Gastrocnemius medialis (tissue), 4 donors: Measurements from ENCODE around the gene CNOT10. TPM values are rescaled to one million over a fixed set of nuclear protein-coding genes. Genes with fewer than 3 reads are reported as not detected.
"Not testable (repeated sequence)": the region's sequence is repeated elsewhere in the genome, so short reads cannot be mapped to it uniquely, and the experiment has no call there.

ENCODE experiments used
- ATAC-seq, 2 donors: fragments of 150-250 bp; one replicate each; pipeline ENCODE4 v1.9.1; 2016
- DNase-seq, 2 donors: peaks; one replicate each; pipeline ENCODE4 v3.0.0-alpha.2; 2019
- H3K27ac ChIP-seq, 4 donors: fragments of 200-600 bp; sonication (generic); 1 replicate in 1 of 4; 2 replicates in 3 of 4; pipeline ENCODE4 v1.5.1; 2016 to 2018; ENCODE audit warnings: mild to moderate bottlenecking in 2 of 4, moderate library complexity in 1 of 4
- H3K27me3 ChIP-seq, 3 donors: fragments of 200-600 bp; sonication (generic) in 2 of 3; 1 replicate in 1 of 3; 2 replicates in 2 of 3; pipeline versions ENCODE4 v1.5.1 to v1.6.0; 2016 to 2019; ENCODE audit warnings: mild to moderate bottlenecking in 1 of 3, moderate library complexity in 1 of 3
- H3K36me3 ChIP-seq, 2 donors: fragments of 200-600 bp; sonication (generic) in 1 of 2; one replicate each; pipeline ENCODE4 v1.5.1; 2017 to 2018
- H3K4me1 ChIP-seq, 2 donors: fragments of 200-600 bp; sonication (generic) in 1 of 2; one replicate each; pipeline ENCODE4 v1.5.1; 2016 to 2017; ENCODE audit warnings: mild to moderate bottlenecking in 2 of 2
- H3K4me3 ChIP-seq, 4 donors: fragments of 200-600 bp; sonication (generic) in 3 of 4; 1 replicate in 1 of 4; 2 replicates in 3 of 4; pipeline ENCODE4 v1.5.1; 2016 to 2019; ENCODE audit warnings: mild to moderate bottlenecking in 2 of 4
- H3K9me3 ChIP-seq, 3 donors: fragments of 200-600 bp; sonication (generic) in 2 of 3; 1 replicate in 1 of 3; 2 replicates in 2 of 3; pipeline ENCODE4 v1.5.1; 2016 to 2019
- POLR2A ChIP-seq, 2 donors: fragments of 450-650 bp; IDR thresholded peaks; one replicate each; pipeline ENCODE4 v1.6.1; 2017; ENCODE audit warnings: antibody characterized with exemption in 2 of 2, mild to moderate bottlenecking in 2 of 2, moderate library complexity in 2 of 2
- in situ Hi-C, 4 donors: fragments of 200-750 bp; cut with MboI; loops; one replicate each; pipeline versions ENCODE4 v1.15.0 to v1.8.0; 2017; ENCODE audit warnings: low sequenced_read_pairs in 4 of 4
- intact Hi-C: fragments of 100-400 bp; cut with DNase I; formaldehyde crosslinking; loops from one replicate; pipeline ENCODE4 v1.15.1; 2023; ENCODE audit warnings: low total_unique reads
- total RNA-seq, 4 donors: library from RNA; depleted of rRNA; stranded (reverse); fragments of >200 nt; gene quantifications; one replicate each; pipeline versions ENCODE4 v1.1.0 to v1.2.3, GENCODE V29; 2016
- TF ChIP-seq, protein P1 (sequence below), 5 experiments: fragments of 450-650 bp in 3 of 5; fragments of 200-600 bp in 2 of 5; sonication (generic) in 2 of 5; IDR thresholded peaks in 4 of 5; conservative IDR thresholded peaks in 1 of 5; 1 replicate in 4 of 5; 2 replicates in 1 of 5; pipeline ENCODE4 v1.5.1; 2016 to 2019; ENCODE audit warnings: antibody characterized with exemption in 5 of 5, mild to moderate bottlenecking in 3 of 5, moderate library complexity in 3 of 5

The CNOT10 gene
- total RNA-seq, 4 donors from 2014 or later = 10.2 to 16.8 (median 10.9) TPM

GRCh38 chr3:32781211-32781968 is 96.4 kb downstream of the CNOT10 start:
- ATAC-seq (peak; percentile 86 to 88), DNase-seq (peak; percentile 26 to 27)
- Histone ChIP-seq H3K4me1 (peaks cover 0 to 5% of the 10 kb centered on the region in 2 donors), H3K27ac (no peak overlapping the region), H3K9me3 (no peaks in the 10 kb centered on the region), H3K4me3 (peak overlapping the region; percentile 57 to 85 (median 66)), H3K27me3 (no peaks in the 10 kb centered on the region), H3K36me3 (no peaks in the 10 kb centered on the region)
- TF ChIP-seq POLR2A (IDR thresholded peaks at IDR 0.05) = no peak
- TF ChIP-seq, protein P1, sequence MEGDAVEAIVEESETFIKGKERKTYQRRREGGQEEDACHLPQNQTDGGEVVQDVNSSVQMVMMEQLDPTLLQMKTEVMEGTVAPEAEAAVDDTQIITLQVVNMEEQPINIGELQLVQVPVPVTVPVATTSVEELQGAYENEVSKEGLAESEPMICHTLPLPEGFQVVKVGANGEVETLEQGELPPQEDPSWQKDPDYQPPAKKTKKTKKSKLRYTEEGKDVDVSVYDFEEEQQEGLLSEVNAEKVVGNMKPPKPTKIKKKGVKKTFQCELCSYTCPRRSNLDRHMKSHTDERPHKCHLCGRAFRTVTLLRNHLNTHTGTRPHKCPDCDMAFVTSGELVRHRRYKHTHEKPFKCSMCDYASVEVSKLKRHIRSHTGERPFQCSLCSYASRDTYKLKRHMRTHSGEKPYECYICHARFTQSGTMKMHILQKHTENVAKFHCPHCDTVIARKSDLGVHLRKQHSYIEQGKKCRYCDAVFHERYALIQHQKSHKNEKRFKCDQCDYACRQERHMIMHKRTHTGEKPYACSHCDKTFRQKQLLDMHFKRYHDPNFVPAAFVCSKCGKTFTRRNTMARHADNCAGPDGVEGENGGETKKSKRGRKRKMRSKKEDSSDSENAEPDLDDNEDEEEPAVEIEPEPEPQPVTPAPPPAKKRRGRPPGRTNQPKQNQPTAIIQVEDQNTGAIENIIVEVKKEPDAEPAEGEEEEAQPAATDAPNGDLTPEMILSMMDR (IDR thresholded peaks at IDR 0.05 in 4 of 5, conservative IDR thresholded peaks at IDR 0.05 in 1 of 5) = peak; percentile 26 to 74 (median 62)
- in situ Hi-C loops (no loop called here), intact Hi-C loops (no loop called here)

DNA sequence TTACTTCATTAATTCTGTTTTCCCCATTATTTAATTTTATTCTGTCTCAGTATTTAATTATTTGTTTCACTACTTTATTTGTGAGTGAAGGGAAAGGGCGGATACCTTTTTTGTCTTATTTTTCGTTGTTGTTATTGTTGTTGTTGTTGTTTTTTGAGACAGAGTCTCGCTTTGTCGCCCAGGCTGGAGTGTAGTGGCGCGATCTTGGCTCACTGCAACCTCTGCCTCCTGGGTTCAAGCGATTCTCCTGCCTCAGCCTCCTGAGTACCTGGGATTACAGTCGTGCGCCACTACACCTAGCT is 96.9 kb downstream of the CNOT10 start:
- ATAC-seq, H3K9me3 ChIP-seq, DNase-seq, intact Hi-C loops, H3K27ac ChIP-seq, in situ Hi-C loops, H3K36me3 ChIP-seq, H3K4me1 ChIP-seq, H3K27me3 ChIP-seq: not testable (repeated sequence)
- H3K4me3 ChIP-seq = peak overlapping the region in 1 of 4 donors; percentile 61

DNA sequence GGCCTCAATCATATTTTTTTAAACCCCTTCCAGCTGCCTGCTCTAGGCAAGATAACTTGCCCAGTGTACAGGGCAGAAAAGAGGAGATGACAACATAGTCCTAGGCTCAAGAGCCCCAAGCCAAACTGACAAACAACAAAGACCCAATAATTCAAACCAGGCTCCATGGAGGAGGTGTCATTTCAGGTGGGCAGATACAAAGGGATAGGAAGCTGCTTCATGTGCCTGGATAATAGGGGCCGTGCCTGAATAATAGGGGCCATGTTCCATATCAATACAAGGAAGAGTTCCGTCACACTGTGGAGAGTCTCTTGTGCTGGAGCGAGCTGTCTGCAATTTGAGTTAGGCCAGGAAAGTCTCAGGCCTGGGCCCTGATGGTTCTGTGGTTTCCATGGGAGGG is 97.4 kb downstream of the CNOT10 start:
- TF ChIP-seq POLR2A (IDR thresholded peaks at IDR 0.05) = no peak
- TF ChIP-seq, protein P1 (IDR thresholded peaks at IDR 0.05 in 4 of 5, conservative IDR thresholded peaks at IDR 0.05 in 1 of 5) = no peak
- ATAC-seq (no peak), DNase-seq (no peak)
- Histone ChIP-seq H3K27me3 (no peaks in the 10 kb centered on the region), H3K36me3 (no peaks in the 10 kb centered on the region), H3K4me3 (no peak overlapping the region), H3K4me1 (peaks cover 0 to 5% of the 10 kb centered on the region in 2 donors), H3K27ac (no peak overlapping the region), H3K9me3 (no peaks in the 10 kb centered on the region)
- intact Hi-C loops = no loop called here
- in situ Hi-C loops = no loop called here

DNA sequence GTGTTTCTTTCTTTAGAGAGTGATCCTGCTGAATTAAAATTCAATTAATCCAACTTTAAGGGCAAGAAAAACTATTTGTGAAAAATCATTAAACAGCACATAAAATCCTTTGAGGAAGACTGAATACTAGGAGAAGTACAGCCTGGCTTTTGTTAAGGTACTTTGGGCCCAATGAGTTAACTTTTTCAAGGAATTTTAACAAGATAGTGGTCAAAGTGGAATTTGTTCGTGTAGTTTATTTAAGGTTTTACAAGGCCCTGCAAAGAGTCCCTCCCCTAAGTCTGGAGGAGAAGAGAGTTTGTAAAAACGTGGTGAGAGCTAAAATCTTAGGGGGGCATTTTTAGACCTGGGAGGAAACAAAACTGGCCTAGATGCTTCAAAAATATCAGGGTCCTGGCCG is 106.8 kb downstream of the CNOT10 start:
- H3K36me3 ChIP-seq = no peaks in the 10 kb centered on the region
- no peak for DNase-seq
- H3K9me3 ChIP-seq = no peaks in the 10 kb centered on the region
- H3K4me1 ChIP-seq = no peaks in the 10 kb centered on the region
- intact Hi-C loops = no loop called here
- no peak for TF ChIP-seq POLR2A (IDR thresholded peaks at IDR 0.05)
- TF ChIP-seq, protein P1 (IDR thresholded peaks at IDR 0.05 in 4 of 5, conservative IDR thresholded peaks at IDR 0.05 in 1 of 5) = no peak
- no peak overlapping the region for H3K27ac ChIP-seq
- in situ Hi-C loops = no loop called here
- ATAC-seq = no peak
- no peak overlapping the region for H3K4me3 ChIP-seq
- no peaks in the 10 kb centered on the region for H3K27me3 ChIP-seq

DNA sequence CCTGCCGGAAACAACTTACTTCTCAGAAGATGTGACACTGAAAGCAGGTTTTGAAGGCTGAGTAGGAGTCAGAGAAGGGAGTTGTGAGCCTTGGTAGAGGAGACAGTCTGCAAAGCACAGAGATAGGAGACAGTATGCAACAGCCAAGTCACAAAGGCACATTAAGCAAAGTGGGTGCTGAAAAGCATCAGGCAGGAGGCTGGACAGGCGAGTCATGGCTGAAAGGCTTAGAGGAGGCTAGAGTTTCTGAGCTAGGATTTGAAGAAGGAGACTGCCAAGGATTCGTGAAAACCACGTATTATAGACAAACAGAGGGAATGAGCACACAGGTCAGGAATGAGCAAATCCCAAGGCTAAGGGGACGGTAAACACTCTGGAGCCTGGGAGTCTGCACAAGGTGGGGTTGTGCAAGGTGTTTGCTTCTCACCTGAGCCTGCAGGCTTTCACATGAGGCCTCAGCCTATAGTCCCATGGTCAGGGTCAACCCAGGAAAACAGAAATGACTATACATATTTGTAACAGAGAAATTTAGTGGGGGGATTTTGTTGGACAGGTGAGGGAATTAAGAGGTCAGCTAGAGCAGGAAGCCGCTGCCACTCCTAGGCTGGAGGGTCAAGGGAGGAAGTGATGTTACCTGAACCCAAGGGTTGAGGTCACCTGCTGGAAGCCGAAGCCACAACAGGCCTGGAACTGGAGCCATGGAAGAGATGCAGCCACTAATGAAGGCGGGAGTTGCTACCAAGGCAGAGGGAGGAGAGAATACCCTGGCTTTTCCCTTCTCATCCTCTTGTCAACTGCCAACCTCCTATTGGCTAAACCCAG is 109.7 kb downstream of the CNOT10 start:
- Histone ChIP-seq H3K9me3 (no peaks in the 10 kb centered on the region), H3K27me3 (no peaks in the 10 kb centered on the region), H3K36me3 (no peaks in the 10 kb centered on the region), H3K4me3 (no peak overlapping the region), H3K4me1 (no peaks in the 10 kb centered on the region), H3K27ac (no peak overlapping the region)
- ATAC-seq (no peak), DNase-seq (no peak)
- TF ChIP-seq, protein P1 (IDR thresholded peaks at IDR 0.05 in 4 of 5, conservative IDR thresholded peaks at IDR 0.05 in 1 of 5) = no peak
- no peak for TF ChIP-seq POLR2A (IDR thresholded peaks at IDR 0.05)
- intact Hi-C loops (no loop called here), in situ Hi-C loops (no loop called here)

- intact Hi-C loops, ATAC-seq, in situ Hi-C loops, H3K36me3 ChIP-seq, H3K27me3 ChIP-seq, H3K4me1 ChIP-seq, DNase-seq, H3K9me3 ChIP-seq, H3K4me3 ChIP-seq, H3K27ac ChIP-seq: not testable (repeated sequence)
These were observed 111.5 kb downstream of the CNOT10 start for GRCh38 chr3:32796384-32796950.
